ENCODE results near the gene NEK5.

Gene NEK5

DNA sequence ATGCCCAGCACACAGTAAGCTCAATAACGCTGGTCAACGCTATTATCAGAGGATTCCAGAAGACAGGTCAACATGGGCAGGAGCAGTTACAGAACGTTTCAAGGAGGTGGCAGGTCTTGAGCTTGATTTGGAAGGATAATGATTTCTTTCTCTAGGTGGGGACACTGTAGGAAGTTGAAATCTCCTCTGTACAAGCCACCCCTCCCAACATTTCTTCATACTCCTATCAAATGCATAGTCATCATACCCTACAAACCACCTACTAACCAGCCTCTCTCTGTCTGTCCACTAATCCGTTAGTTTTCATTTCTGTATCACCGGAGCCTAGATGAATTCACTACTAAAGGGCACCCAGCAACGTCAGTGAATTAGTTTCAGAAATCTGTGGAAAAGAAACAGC is 118.9 kb downstream of the NEK5 start:
- FAIRE-seq: no peak

DNA sequence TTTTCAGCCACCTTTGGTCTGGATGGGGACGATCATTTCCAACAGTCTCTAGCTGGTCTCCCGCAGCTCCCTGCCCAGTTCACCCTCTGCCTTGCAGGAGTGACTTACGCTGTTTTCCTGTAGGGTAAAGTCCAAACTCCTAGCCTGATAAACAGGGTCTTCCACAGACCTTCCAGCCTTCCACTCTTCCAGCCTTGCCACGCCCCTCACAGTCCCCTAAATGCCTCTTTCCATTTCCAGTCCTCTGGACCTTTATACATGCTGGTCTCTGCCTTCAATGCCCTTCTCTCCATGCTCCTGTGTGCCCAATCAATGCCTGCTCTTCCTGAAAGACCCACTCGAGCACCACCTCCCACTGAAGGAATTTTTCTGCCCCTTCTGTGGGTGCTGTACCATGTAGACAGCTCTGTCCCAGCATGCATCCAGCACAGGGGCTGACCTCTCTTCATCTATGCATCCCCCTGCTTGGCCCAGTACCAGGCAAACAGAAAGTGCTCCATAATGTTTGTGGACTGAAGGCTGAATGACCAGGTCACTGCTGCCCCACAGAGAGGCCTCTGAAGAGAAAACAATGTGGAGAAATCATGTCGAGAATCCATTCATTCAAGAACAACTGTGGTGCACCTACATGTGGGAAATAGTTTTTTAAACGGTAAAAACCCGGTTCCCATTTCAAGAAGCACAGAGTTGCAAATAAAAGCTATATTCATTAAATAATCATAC is 122.2 kb downstream of the NEK5 start:
- no peak for FAIRE-seq

DNA sequence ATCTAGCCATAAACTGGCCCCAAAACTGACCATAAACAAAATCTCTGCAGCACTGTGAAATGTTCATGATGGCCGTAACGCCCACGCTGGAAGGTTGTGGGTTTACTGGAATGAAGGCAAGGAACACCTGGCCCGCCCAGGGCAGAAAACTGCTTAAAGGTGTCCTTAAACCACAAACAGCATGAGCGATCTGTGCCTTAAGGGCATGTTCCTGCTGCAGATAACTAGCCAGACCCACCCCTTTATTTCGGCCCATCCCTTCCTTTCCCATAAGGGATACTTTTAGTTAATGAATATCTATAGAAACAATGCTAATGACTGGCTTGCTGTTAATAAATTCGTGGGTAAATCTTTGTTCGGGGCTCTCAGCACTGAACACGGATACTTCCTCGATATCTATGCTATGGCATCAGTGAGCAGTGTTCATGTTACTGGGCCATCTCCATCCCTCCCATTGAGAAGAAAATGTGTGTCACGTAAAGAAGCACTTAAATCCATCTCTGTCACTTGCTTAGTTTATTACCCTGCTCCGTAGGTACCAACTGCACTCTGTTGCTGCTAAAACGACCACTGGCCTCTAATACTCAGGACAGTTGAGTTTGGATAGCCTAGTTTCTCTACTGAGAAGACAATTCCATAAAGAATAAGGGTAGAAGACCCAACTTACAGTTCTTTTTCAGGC is 122.9 kb downstream of the NEK5 start:
- no peak for FAIRE-seq

DNA sequence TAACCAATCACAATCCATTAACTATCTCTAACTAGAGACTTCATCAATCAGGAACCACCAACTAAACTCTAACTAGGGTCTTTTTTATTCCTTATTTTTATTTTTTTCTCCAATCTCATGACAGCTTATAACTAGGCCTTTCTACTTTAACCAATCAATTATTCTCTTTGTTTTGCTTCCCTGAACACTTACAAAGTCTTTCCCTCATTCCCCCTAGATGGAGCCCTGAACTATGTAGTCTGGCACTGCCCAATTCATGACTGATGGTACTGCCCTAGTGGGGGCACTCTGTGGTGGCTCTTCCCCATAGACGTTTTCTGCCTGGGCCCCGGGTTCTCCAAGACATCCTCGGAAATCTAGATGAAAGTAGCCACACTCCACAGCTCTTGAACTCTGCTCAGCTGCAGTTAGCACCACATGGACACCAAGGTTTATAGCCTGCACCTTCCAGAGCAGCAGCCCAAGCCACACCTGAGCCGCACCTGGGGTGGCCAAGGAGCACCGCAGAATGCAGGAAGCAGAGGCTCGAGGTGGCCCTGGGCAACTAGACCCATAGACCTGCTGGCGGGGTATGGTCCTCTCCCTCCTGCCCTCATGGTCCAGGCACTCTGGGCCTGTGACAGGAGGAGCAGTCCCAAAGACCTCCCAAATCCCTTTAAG is 124.2 kb downstream of the NEK5 start:
- FAIRE-seq: no peak

DNA sequence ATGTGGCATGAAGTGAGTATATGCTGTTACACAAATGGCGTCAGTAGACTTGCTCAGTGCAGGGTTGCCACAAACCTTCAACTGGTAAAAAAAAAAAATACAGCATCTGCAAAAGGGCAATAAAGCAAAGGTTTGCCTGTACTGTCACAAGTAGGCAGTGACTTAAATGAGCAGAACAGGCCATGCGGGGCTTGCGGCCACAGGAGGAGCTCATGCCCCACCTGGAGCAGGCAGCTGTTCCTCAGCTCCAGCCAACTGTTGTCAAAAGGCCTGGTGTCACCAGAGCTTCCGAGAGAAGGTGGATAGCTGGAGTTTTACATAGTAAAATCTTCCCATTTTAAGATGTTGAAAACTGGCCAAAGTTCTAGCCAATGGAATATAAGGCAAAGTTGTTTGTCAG is 125.3 kb downstream of the NEK5 start:
- no peak for FAIRE-seq

DNA sequence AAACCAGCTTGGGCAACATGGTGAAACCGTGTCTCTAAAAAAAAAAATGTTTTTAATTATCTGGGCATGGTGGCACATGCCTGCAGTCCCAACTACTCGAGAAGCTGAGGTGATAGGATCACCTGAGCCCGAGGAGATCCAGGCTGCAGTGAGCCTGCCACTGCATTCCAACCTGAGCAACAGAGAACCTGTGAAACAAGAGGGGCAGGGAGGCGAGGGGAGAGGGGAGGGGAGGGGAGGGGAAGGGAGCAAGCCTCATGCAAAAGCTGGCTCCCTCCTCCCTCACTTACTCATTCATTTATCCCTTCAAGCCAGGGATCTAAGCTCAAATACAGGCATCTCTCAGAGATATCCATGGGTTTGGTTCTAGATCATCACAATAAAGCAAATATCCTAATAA is 126.5 kb downstream of the NEK5 start:
- no peak for FAIRE-seq

DNA sequence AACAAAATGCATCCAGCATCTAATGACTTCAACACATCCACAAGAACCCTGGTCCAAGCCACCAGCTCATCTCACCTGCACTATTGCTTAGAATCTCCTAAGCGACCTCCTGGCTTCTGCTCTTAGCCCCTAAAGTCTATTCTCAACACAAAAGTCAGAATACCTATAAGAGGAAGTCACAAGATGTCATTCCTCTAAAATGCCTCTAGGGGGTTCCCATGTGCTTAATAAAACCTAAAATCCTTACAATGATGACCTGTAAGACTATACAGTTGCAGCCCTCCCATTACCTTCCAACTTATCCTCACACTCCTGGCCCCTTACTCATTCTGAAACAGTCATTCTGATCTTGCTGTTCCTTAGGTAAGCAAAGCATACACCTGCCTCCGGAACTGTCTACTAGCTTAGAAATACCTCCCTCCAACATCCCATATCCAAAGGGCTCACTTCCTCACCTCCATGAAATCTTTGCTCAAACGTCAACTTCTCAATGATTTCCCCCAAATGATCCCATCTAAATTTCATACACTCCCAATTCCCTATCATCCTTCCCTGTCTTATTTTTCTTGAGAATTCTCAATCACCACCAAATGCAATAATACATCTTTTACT is 127.6 kb downstream of the NEK5 start:
- FAIRE-seq: peak; percentile 71

DNA sequence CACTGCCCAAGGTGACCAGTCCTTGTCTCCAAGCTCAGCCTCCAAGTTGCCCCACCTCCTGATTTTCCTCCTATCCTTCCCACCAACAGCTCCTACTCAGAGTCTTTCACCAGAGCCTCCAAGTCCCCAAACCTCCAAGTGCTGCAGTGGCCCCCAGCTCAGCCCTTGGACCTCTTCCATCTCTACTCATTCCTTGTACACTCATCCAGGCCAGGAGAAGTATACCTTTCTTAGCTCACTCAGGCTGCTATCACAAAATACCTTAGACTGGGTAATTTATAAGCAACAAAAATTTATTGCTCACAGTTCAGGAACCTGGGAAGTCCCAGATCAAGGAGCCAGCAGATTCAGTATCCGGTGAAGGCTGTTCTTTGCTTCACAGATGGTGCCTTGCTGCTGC is 129.0 kb downstream of the NEK5 start:
- no peak for FAIRE-seq

DNA sequence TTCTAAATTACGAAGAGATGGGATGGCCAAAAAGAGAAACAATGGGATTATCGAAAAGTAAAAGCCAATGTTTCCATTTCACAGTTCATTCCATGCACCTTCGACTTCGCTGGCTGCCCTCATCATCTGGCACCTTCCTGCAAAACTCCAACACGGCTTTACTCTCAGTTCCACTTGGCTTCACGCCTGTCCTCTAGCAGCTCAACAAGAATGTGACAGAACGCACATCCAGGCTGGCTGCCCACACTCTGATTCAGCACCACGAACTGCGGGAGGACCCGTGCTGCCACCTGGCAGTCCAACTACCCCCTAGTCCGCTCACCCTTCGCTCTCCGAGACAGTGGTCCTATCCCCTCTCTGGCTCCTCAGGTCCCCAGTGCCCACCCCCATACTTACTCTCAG is 129.4 kb downstream of the NEK5 start:
- FAIRE-seq: no peak

DNA sequence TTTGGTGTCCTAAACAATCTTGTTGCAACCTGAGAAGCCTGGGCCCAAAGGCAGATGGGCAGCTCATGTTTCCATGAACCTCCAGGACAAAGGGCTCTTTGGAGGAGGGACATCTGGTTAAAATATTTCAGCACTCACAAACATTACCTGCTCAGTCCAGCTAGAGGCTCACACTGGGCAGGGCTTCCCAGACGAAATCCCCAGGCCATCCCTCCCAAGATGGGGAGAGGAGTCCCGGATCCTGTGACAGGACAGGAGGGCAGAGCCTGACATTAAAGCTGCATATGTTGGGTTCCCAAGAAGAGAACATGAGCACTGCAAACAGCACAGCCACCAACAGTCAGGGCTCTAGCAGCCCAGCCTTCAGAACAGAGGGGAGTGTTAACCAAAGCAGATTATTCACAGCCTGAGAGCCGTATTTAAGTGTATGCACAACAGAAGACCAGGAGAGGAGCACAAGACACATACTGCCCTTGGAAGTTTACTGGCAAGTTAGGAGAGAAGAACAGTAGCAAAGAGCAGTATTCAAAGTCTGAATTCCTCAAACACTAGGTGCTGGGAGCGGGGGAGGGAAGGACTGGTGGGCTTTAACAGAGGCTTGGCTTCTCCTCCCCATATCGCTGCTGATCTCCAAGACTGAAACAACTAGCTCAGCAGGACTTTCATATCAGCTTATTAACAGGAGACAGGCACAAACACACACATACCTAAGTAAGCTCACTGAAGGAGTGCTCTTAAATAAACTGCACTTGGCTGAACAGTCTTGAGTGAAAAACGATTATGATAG is 130.0 kb downstream of the NEK5 start:
- no peak for FAIRE-seq

DNA sequence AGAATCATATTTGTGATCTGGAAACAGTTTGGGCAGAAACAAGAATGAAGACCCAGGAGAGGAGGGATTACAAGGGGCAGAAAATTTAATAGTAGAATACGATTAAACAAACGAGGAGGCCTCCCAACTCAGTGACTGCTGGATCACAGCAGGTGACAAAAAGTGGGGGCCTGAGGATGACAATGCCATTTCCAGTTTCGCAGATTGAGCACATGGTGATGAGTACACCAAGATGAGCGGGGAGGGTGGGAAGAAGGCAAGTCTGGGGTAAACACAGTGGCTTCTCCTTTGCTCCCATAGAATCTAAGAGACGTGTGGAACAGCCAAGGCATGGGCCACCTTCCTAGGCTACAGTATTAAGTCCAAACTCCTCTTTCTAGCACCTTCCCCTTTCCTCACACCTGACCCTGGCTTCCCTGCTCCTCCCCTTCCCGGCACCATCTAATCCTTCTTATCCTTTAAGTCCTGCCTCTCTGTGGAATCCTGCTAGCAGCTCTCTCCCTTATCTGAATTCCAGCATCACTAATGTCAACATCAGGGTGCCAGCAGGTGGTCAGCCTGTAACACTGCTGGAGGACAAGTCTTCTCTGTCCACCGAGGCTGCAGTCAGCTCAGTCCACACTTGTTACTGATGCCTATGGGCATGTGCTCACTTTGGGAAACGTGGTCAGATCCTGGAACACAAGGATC is 131.1 kb downstream of the NEK5 start:
- FAIRE-seq: no peak

DNA sequence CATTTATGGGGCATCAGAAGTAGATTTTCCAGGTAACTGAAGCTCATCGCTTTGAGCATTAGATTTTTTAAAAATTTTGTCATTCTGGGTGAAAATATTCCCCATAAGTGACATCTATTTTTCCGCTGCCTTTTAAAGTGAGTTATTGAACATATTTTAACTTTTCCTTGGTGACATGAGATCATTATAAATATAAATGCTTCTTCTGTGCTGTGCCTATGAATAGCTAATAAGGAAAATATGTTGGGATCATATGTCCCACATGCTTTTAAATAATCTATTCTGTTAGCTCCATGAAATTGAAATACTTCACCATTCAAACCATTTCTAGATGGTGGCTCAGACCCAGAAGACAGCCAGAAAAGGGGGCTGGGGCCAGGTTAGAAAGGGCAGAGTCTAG is 131.7 kb downstream of the NEK5 start:
- FAIRE-seq: no peak

DNA sequence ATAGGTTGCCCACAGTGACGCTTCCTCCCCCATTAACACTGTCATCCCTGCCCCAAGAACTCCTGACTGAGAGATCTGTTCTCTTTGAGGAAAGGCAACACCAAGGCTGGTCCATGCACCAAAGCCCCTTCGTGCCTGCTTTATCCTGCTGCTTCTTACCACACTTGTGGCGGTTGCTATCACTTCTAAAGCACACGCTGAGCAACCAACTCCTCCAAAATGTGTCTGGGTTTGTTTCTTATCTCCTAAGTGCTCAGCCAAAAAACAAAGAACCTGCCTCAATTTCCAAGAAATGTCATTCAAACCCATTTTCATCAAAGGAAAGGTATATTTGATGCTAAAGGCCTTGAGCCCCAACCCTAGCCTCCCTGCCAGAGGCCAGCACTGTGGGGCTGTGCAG is 132.2 kb downstream of the NEK5 start:
- FAIRE-seq: no peak

DNA sequence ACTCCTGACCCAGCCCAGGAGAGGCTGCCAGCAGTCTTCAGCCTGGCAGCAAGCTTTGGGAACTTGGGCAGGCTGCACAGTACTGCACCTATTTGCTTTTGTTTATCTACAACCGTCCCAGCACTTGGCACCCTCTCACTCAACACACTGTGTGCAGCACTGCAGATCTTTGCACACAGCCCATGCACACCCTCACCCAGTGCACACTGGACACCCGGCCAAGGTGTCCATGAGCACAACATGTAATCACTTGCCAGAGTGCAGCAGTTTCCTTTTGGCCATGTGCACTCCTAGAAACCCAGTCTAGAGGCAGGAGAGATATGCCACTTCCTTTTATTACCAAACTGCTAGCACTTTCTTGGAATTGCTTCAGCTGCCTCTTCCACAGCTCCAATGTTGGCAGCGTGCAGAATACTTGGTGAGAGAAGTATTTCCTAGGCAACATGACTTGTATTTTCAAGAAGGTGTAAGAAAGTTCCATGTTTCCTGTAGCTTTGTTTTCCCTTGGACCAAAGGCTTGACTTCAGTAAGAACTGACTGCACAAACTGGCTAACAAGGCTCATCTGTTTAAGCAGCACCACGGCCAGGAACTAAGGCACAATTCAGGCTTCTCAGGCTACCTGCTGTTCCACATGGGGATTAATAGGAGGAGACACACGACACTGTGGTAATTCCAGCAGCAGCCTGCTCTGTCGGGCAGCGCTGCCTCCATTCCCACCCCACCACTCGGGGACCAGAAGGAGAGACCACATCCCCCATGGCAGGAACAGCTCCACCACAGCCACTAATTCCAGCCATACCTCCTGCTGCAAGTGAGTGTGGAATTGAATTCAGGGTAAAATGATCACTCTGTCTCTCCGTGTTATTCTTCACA is 133.0 kb downstream of the NEK5 start:
- FAIRE-seq: no peak

DNA sequence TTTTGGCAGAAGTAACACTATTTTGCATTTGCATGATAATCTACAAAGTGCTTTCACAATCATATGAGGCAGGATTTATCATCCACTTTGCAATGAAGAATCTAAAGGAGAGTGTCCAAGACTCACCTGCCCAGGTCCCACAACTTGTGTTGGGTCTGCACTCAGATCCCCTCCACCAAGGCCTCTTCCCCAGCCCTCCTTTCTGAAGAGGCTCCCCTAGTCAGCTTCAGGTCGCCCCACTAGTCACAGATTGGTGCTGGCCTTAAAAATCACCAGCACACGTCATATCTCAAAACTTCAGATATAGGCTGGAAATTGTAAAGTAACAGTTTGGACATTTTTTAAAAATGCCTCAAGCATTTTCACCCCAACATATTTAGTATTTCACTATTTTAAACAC is 135.2 kb downstream of the NEK5 start:
- no peak for FAIRE-seq

DNA sequence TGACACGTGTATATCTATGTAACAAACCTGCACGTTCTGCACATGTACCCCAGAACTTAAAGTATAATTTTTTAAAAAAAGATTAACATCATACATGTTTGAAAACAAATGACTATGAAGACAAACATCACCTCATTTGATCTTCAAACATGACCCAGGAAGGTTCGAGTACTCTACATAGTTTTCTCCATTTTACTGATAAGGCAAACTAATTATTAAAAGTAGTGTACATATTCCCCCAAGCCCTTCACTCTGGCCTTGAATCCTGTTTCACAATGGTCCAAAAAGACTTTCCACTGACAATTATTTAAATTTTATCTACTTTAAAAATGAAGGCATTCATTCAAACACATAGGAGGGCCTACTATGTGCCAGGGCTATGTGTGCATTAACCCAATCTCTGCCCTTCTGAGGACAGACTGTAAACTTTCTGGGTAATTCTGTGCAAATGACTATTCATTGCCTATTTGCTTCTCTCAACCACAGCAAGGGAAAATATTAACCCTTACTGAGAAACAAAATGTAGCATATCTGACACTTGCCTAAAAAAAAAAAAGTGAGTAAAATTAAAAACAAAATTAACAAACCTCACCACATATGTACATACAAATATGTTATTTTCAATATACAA is 139.8 kb downstream of the NEK5 start:
- FAIRE-seq: no peak

All from A204.1 (cell line).